SH-SY5Y (cell line): ENCODE measurements around the gene SNTG2.

Experiments
- GATA2 ChIP-seq: IDR thresholded peaks from 2 replicates; pipeline ENCODE4 v1.6.1; 2011; ENCODE audit warnings: mild to moderate bottlenecking, low read depth, low read length
- GATA3 ChIP-seq: IDR thresholded peaks from 2 replicates; pipeline ENCODE4 v1.6.1; 2011; ENCODE audit warnings: low read depth, mild to moderate bottlenecking, low read length, moderate library complexity

DNA sequence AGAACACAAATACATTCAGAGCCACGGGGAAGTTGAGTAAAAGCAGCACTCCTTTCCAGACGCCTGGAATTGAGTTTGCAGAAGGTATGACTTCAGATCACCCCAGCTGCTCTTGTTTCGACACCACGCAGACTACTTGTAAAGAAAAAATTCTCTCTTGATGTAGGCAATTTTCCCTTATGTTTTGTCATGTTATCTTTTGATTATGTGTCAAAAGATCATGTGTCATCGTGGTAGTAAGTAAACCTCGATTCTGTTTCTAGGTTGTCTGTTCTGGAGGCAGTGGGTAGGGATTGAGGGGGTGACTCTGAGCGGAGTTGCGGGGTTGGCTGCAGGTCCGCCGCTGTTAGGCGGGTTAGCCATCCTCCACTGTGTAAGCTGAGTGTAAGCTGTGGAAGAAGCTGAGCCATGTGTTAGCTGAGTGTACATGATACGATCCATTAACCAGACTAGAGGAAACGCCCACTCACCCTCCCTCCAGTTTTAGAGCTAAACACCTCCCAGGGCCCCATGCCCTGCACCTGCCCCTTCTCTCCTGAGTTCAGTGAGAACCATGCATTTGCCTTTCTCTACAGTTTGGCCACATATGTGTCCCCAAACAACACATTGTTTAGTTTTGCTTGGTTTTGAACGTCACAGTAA lies 181.8 kb downstream of the SNTG2 start:
- TF ChIP-seq GATA2 (no peak), GATA3 (no peak)
